ENCODE data around the gene FAT1. TPM values are rescaled to one million over a fixed set of nuclear protein-coding genes. Genes with fewer than 3 reads are reported as not detected.

FAT1 gene
- total RNA-seq, 4 donors from 2014 or later: 2.3 to 9.7 (median 4.8) TPM

GRCh38 chr4:186746581-186746980 is 22.9 kb upstream of the FAT1 start:
- Histone ChIP-seq H3K27me3 (no peaks in the 10 kb centered on the region), H3K27ac (no peak overlapping the region), H3K36me3 (no peaks in the 10 kb centered on the region), H3K4me1 (no peaks in the 10 kb centered on the region), H3K4me3 (no peak overlapping the region), H3K9me3 (no peaks in the 10 kb centered on the region)
- no peak for ATAC-seq
- intact Hi-C loops (cut with DNase I; ENCODE audit: low total_unique reads): no loop called here
- DNase-seq: no peak
- TF ChIP-seq, protein P1, sequence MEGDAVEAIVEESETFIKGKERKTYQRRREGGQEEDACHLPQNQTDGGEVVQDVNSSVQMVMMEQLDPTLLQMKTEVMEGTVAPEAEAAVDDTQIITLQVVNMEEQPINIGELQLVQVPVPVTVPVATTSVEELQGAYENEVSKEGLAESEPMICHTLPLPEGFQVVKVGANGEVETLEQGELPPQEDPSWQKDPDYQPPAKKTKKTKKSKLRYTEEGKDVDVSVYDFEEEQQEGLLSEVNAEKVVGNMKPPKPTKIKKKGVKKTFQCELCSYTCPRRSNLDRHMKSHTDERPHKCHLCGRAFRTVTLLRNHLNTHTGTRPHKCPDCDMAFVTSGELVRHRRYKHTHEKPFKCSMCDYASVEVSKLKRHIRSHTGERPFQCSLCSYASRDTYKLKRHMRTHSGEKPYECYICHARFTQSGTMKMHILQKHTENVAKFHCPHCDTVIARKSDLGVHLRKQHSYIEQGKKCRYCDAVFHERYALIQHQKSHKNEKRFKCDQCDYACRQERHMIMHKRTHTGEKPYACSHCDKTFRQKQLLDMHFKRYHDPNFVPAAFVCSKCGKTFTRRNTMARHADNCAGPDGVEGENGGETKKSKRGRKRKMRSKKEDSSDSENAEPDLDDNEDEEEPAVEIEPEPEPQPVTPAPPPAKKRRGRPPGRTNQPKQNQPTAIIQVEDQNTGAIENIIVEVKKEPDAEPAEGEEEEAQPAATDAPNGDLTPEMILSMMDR (IDR thresholded peaks at IDR 0.05 in 4 of 5, conservative IDR thresholded peaks at IDR 0.05 in 1 of 5): no peak
- TF ChIP-seq POLR2A (IDR thresholded peaks at IDR 0.05): no peak
- in situ Hi-C loops (cut with MboI; ENCODE audit: low sequenced_read_pairs in 4 of 4): no loop called here

GRCh38 chr4:186743261-186743660 is 19.6 kb upstream of the FAT1 start:
- no peak overlapping the region for H3K27ac ChIP-seq
- H3K4me3 ChIP-seq: no peak overlapping the region
- no peak for TF ChIP-seq POLR2A (IDR thresholded peaks at IDR 0.05)
- TF ChIP-seq, protein P1 (IDR thresholded peaks at IDR 0.05 in 4 of 5, conservative IDR thresholded peaks at IDR 0.05 in 1 of 5): no peak
- H3K36me3 ChIP-seq: no peaks in the 10 kb centered on the region
- ATAC-seq (no peak), DNase-seq (no peak)
- H3K4me1 ChIP-seq: no peaks in the 10 kb centered on the region
- intact Hi-C loops (cut with DNase I; ENCODE audit: low total_unique reads) (no loop called here), in situ Hi-C loops (cut with MboI; ENCODE audit: low sequenced_read_pairs in 4 of 4) (no loop called here)
- no peaks in the 10 kb centered on the region for H3K27me3 ChIP-seq
- no peaks in the 10 kb centered on the region for H3K9me3 ChIP-seq

GRCh38 chr4:186740822-186741221 is 17.2 kb upstream of the FAT1 start:
- in situ Hi-C loops (cut with MboI; ENCODE audit: low sequenced_read_pairs in 4 of 4): no loop called here
- H3K27me3 ChIP-seq: no peaks in the 10 kb centered on the region
- intact Hi-C loops (cut with DNase I; ENCODE audit: low total_unique reads): no loop called here

DNA sequence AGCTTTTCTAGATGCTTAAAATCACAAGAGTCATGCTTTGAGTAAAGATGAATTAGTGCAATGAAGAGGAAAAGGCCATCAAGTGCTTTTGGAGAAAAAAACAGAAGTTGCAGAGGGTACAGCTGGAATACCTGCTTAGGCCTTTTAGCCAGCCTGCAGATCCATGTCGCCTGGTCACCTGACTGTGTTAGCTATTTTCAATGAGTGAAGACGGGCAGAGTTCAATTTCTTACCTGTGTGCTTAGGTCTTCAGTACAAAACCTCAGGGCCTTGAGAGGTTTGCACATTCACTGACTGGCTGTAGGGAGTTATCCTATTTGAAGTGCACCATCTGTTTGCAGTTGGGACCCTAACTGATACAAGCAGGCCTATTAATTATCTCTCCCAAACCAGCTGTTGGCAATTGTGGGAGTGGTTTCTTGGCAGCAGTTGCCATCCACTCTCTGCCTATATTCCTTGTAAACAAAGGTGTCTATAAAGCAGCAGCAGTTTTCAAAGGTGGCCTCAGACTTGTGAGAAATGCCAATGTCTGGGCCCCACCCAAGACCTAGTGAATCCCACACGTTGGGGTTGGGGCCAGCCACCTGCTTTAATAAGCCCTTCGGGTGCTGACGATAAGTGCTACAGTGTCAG is 16.3 kb upstream of the FAT1 start:
- ATAC-seq (no peak), DNase-seq (no peak)
- Histone ChIP-seq H3K36me3 (no peaks in the 10 kb centered on the region), H3K4me1 (no peaks in the 10 kb centered on the region), H3K9me3 (no peaks in the 10 kb centered on the region), H3K4me3 (no peak overlapping the region), H3K27me3 (no peaks in the 10 kb centered on the region), H3K27ac (no peak overlapping the region)
- intact Hi-C loops (cut with DNase I; ENCODE audit: low total_unique reads) (no loop called here), in situ Hi-C loops (cut with MboI; ENCODE audit: low sequenced_read_pairs in 4 of 4) (no loop called here)
- TF ChIP-seq, protein P1 (IDR thresholded peaks at IDR 0.05 in 4 of 5, conservative IDR thresholded peaks at IDR 0.05 in 1 of 5): no peak
- TF ChIP-seq POLR2A (IDR thresholded peaks at IDR 0.05): no peak

More at GRCh38 chr4:186740822-186741221, 17.2 kb upstream of the FAT1 start:
- TF ChIP-seq, protein P1 (IDR thresholded peaks at IDR 0.05 in 4 of 5, conservative IDR thresholded peaks at IDR 0.05 in 1 of 5): no peak
- TF ChIP-seq POLR2A (IDR thresholded peaks at IDR 0.05): no peak
- ATAC-seq: no peak
- Histone ChIP-seq H3K4me1 (no peaks in the 10 kb centered on the region), H3K27ac (no peak overlapping the region), H3K9me3 (no peaks in the 10 kb centered on the region), H3K36me3 (no peaks in the 10 kb centered on the region), H3K4me3 (no peak overlapping the region)
- no peak for DNase-seq

DNA sequence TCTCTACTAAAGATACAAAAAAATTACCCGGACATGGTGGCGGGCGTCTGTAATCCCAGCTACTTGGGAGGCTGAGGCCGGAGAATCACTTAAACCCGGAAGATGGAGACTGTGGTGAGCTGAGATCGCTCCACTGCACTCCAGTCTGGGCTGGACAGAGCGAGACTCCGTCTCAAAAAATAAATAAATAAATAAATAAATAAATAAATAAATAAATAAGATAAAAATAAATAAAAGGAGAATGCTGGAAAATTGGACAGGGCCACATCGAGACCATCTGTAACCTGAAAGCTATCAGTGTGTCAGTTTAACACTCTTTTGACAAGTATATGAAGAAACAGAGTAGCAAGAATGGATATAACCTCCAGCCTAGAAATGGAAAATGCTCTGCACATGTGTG is 15.7 kb upstream of the FAT1 start:
- H3K36me3 ChIP-seq: no peaks in the 10 kb centered on the region
- no peak for DNase-seq
- H3K4me1 ChIP-seq: no peaks in the 10 kb centered on the region
- ATAC-seq: no peak
- TF ChIP-seq, protein P1 (IDR thresholded peaks at IDR 0.05 in 4 of 5, conservative IDR thresholded peaks at IDR 0.05 in 1 of 5): no peak
- TF ChIP-seq POLR2A (IDR thresholded peaks at IDR 0.05): no peak
- intact Hi-C loops (cut with DNase I; ENCODE audit: low total_unique reads): no loop called here
- no peaks in the 10 kb centered on the region for H3K27me3 ChIP-seq
- H3K9me3 ChIP-seq: no peaks in the 10 kb centered on the region
- H3K27ac ChIP-seq: no peak overlapping the region
- in situ Hi-C loops (cut with MboI; ENCODE audit: low sequenced_read_pairs in 4 of 4): no loop called here
- H3K4me3 ChIP-seq: no peak overlapping the region

All from gastrocnemius medialis (tissue), 4 donors.